SK-N-MC (cell line): ENCODE measurements around the gene GDF7.

Experiments
- DNase-seq: peaks from one replicate; pipeline ENCODE4 v3.0.0-alpha.2; 2011; ENCODE audit warnings: low read depth, low spot score
- H3K27ac ChIP-seq: fragments of 200-600 bp; sonication (generic); 2 replicates; pipeline ENCODE4 v1.5.1; 2016; ENCODE audit warnings: mixed run types
- H3K36me3 ChIP-seq: fragments of 200-600 bp; sonication (generic); 2 replicates; pipeline ENCODE4 v1.6.1; 2017; ENCODE audit warnings: antibody characterized with exemption, low read length, mixed read lengths; ENCODE audit not compliant: insufficient read depth
- H3K4me3 ChIP-seq: fragments of 200-600 bp; sonication (generic); 2 replicates; pipeline ENCODE4 v1.5.1; 2016
- H3K9ac ChIP-seq: fragments of 200-600 bp; sonication (generic); 2 replicates; pipeline ENCODE4 v1.8.0; 2017; ENCODE audit warnings: mixed run types, mixed read lengths; ENCODE audit not compliant: insufficient read length
- H3K9me3 ChIP-seq: fragments of 200-600 bp; sonication (generic); 2 replicates; pipeline ENCODE4 v1.6.1; 2017; ENCODE audit warnings: low read depth, mild to moderate bottlenecking, antibody characterized with exemption, low read length, moderate library complexity, mixed read lengths
- EZH2 ChIP-seq: fragments of 200-600 bp; sonication (generic); IDR thresholded peaks from one replicate; pipeline ENCODE4 v1.6.1; 2017; ENCODE audit warnings: antibody characterized with exemption
- FOXP2 ChIP-seq: optimal IDR thresholded peaks from 2 replicates; pipeline ENCODE3; 2011; ENCODE audit warnings: mild to moderate bottlenecking, moderate library complexity; ENCODE audit not compliant: insufficient read depth; ENCODE audit errors: extremely low read length, control extremely low read depth
- POLR2AphosphoS5 ChIP-seq: IDR thresholded peaks from 2 replicates; pipeline ENCODE4 v1.6.1; 2012; ENCODE audit warnings: mild to moderate bottlenecking, low read depth, low read length, borderline replicate concordance

The GDF7 gene

GRCh38 chr2:20638646-20639430 is 28.1 kb upstream of the GDF7 start:
- H3K4me3 ChIP-seq = no peak overlapping the region
- no peak for TF ChIP-seq EZH2
- no peak for TF ChIP-seq POLR2AphosphoS5
- no peak for TF ChIP-seq FOXP2
- no peak overlapping the region for H3K27ac ChIP-seq
- H3K9ac ChIP-seq = no peak overlapping the region
- no peaks in the 10 kb centered on the region for H3K36me3 ChIP-seq
- no peak for DNase-seq
- no peaks in the 10 kb centered on the region for H3K9me3 ChIP-seq

GRCh38 chr2:20640411-20641122 is 26.4 kb upstream of the GDF7 start:
- Histone ChIP-seq H3K9ac (no peak overlapping the region), H3K4me3 (no peak overlapping the region), H3K9me3 (no peaks in the 10 kb centered on the region), H3K36me3 (no peaks in the 10 kb centered on the region), H3K27ac (no peak overlapping the region)
- DNase-seq = no peak
- TF ChIP-seq EZH2 (no peak), FOXP2 (no peak), POLR2AphosphoS5 (no peak)

GRCh38 chr2:20641123-20641985 is 25.6 kb upstream of the GDF7 start:
- no peak overlapping the region for H3K4me3 ChIP-seq
- no peak for DNase-seq
- no peaks in the 10 kb centered on the region for H3K9me3 ChIP-seq
- no peak overlapping the region for H3K9ac ChIP-seq
- H3K36me3 ChIP-seq = no peaks in the 10 kb centered on the region
- no peak for TF ChIP-seq EZH2
- no peak for TF ChIP-seq FOXP2
- no peak for TF ChIP-seq POLR2AphosphoS5
- H3K27ac ChIP-seq = no peak overlapping the region

- Histone ChIP-seq H3K27ac (no peak overlapping the region), H3K36me3 (no peaks in the 10 kb centered on the region), H3K9me3 (no peaks in the 10 kb centered on the region), H3K4me3 (no peak overlapping the region), H3K9ac (no peak overlapping the region)
- DNase-seq = no peak
- no peak for TF ChIP-seq POLR2AphosphoS5
- no peak for TF ChIP-seq FOXP2
- no peak for TF ChIP-seq EZH2
These were observed 24.6 kb upstream of the GDF7 start for GRCh38 chr2:20642055-20642971.

GRCh38 chr2:20643060-20643459 is 23.9 kb upstream of the GDF7 start:
- no peaks in the 10 kb centered on the region for H3K36me3 ChIP-seq
- H3K9ac ChIP-seq = no peak overlapping the region
- no peaks in the 10 kb centered on the region for H3K9me3 ChIP-seq
- TF ChIP-seq EZH2 = no peak
- no peak overlapping the region for H3K27ac ChIP-seq
- no peak overlapping the region for H3K4me3 ChIP-seq
- no peak for DNase-seq

GRCh38 chr2:20643826-20644225 is 23.1 kb upstream of the GDF7 start:
- Histone ChIP-seq H3K27ac (no peak overlapping the region), H3K9ac (no peak overlapping the region), H3K4me3 (no peak overlapping the region), H3K36me3 (no peaks in the 10 kb centered on the region), H3K9me3 (no peaks in the 10 kb centered on the region)
- DNase-seq = no peak
- TF ChIP-seq EZH2 (no peak), POLR2AphosphoS5 (no peak), FOXP2 (no peak)

- TF ChIP-seq FOXP2 (no peak), EZH2 (no peak), POLR2AphosphoS5 (no peak)
- no peak overlapping the region for H3K27ac ChIP-seq
- no peaks in the 10 kb centered on the region for H3K9me3 ChIP-seq
- H3K4me3 ChIP-seq = no peak overlapping the region
- no peaks in the 10 kb centered on the region for H3K36me3 ChIP-seq
- no peak for DNase-seq
- no peak overlapping the region for H3K9ac ChIP-seq
These were observed 21.6 kb upstream of the GDF7 start for GRCh38 chr2:20645301-20645701.

- no peak overlapping the region for H3K4me3 ChIP-seq
- DNase-seq = no peak
- no peak for TF ChIP-seq FOXP2
- no peak for TF ChIP-seq EZH2
- TF ChIP-seq POLR2AphosphoS5 = no peak
- H3K36me3 ChIP-seq = no peaks in the 10 kb centered on the region
- no peak overlapping the region for H3K9ac ChIP-seq
- no peak overlapping the region for H3K27ac ChIP-seq
- no peaks in the 10 kb centered on the region for H3K9me3 ChIP-seq
These were observed 21.2 kb upstream of the GDF7 start for GRCh38 chr2:20645761-20646160.
